ENCODE results near the gene SPRR2E.
"Not testable (repeated sequence)": the region's sequence is repeated elsewhere in the genome, so short reads cannot be mapped to it uniquely, and the experiment has no call there.

SPRR2E gene

GRCh38 chr1:153071511-153071910, 22.8 kb downstream of the SPRR2E start, which contains the start of gene SPRR2B:
Gene SPRR2B (minus strand): TSS chr1:153071611. CDS start chr1:153070839, 772 bp downstream.
- no peak within 1 kb of the TSS for H3K4me3 ChIP-seq (ENCODE audit: low read depth, low read length)
- TF ChIP-seq, protein P1, sequence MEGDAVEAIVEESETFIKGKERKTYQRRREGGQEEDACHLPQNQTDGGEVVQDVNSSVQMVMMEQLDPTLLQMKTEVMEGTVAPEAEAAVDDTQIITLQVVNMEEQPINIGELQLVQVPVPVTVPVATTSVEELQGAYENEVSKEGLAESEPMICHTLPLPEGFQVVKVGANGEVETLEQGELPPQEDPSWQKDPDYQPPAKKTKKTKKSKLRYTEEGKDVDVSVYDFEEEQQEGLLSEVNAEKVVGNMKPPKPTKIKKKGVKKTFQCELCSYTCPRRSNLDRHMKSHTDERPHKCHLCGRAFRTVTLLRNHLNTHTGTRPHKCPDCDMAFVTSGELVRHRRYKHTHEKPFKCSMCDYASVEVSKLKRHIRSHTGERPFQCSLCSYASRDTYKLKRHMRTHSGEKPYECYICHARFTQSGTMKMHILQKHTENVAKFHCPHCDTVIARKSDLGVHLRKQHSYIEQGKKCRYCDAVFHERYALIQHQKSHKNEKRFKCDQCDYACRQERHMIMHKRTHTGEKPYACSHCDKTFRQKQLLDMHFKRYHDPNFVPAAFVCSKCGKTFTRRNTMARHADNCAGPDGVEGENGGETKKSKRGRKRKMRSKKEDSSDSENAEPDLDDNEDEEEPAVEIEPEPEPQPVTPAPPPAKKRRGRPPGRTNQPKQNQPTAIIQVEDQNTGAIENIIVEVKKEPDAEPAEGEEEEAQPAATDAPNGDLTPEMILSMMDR (IDR thresholded peaks at IDR 0.05; ENCODE audit: control insufficient read depth, extremely low read depth, insufficient read depth) = no peak
- DNase-seq (ENCODE audit: low read depth) = no peak

- H3K4me3 ChIP-seq (ENCODE audit: low read depth, low read length) = no peak overlapping the region
- TF ChIP-seq, protein P1 (IDR thresholded peaks at IDR 0.05; ENCODE audit: control insufficient read depth, extremely low read depth, insufficient read depth) = no peak
- no peak for DNase-seq (ENCODE audit: low read depth)
Observed at GRCh38 chr1:153070243-153070642, 24.1 kb downstream of the SPRR2E start.

DNA sequence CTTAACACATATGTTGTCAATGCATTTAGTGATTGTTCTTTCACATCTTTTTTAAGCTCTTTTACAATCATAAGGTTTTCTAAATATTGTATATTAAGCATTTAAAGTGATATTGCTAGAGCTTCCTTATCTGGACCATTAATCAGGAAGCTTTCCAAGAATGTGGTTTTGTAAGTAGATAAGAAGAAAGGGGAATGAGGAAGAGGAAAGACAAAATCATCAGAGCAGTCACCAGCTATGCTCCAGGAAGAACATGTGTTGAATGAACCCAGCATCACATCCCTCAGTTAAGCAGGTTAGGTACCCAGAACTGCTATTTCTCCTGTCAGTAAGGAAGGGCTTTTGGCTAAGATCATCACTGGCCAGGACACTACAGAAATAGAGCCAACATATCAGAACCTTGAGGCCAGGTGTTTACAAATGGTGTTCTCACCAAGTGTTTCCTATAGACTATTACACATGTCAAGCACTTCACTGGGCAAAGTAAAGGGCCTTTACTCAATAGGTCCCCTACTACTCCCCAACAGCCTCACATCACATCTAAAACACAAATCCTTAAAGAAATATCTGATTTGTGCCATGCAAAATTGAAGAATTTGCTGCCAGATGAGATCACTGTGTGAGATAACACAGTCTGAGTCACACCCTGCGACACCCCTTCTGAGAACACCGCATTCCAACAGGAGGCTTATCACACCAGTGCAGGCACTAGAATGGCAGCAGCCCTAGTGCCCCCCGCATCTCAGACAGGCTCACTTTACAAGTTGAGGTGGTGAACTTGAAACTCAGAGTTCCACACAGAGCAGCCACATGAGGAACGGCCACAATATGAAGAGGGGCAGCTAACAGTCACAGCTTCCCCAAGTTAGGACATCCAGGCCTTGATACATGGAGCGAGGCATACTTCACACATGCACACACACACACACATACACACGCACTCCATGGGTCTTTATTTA, 35.2 kb downstream of the SPRR2E start:
- TF ChIP-seq, protein P1 (IDR thresholded peaks at IDR 0.05; ENCODE audit: control insufficient read depth, extremely low read depth, insufficient read depth) = no peak
- DNase-seq (ENCODE audit: low read depth) = no peak
- no peak overlapping the region for H3K4me3 ChIP-seq (ENCODE audit: low read depth, low read length)

- H3K4me3 ChIP-seq (ENCODE audit: low read depth, low read length) = no peak overlapping the region
- TF ChIP-seq, protein P1 (IDR thresholded peaks at IDR 0.05; ENCODE audit: control insufficient read depth, extremely low read depth, insufficient read depth) = peak; percentile 25; the same call in 1 of the 2 replicates
- no peak for DNase-seq (ENCODE audit: low read depth)
Observed at GRCh38 chr1:153058154-153058553, 36.2 kb downstream of the SPRR2E start.

DNA sequence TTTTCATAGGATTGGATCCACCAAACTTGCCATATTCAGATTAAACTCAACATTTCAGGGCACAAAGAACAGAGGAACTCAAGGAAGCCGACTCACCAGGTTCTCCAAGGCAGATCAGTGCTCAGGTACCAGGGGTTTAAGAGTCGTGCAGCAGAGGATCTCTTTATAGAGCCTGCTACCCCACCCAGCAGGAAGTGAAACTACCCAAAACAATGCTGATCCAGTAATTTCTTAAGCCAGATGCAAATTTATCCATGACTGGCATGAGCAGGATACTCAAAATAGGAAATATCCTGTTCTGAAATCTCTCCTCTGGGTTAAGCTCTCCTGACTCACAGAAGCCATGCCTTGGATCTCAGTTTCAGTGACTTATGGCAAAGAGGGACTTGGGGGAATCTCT, 37.0 kb downstream of the SPRR2E start, which contains the start of gene SPRR2A:
SPRR2A (minus strand) TSS at position 138 of the 400 bp plus-strand sequence. CDS start 777 bp downstream, outside the sequence.
- TF ChIP-seq, protein P1 (IDR thresholded peaks at IDR 0.05; ENCODE audit: control insufficient read depth, extremely low read depth, insufficient read depth) = no peak
- no peak within 1 kb of the TSS for H3K4me3 ChIP-seq (ENCODE audit: low read depth, low read length)
- no peak for DNase-seq (ENCODE audit: low read depth)

- DNase-seq (ENCODE audit: low read depth); H3K4me3 ChIP-seq (ENCODE audit: low read depth, low read length): not testable (repeated sequence)
Observed at GRCh38 chr1:153056111-153056510, 38.2 kb downstream of the SPRR2E start.

DNA sequence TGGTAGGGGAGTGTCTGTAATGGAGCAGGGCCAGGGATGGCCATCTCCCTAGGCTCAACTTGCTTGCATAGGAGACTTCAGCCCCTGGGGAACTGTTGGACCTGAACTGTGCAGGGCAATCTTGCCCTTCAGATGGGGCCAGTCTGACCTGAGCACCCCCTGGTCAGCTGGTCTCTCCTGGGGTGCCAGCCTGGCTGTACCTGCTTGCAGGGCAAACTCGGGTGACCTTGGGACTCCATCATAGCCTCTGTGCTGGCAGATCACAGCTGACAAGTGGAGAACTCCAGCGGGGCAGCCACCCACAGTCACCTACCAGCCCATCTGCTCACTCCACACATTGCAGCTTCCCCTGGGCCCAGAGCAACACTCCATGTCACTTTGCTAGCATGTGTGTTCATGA, 45.1 kb downstream of the SPRR2E start:
- DNase-seq (ENCODE audit: low read depth) = no peak
- TF ChIP-seq, protein P1 (IDR thresholded peaks at IDR 0.05; ENCODE audit: control insufficient read depth, extremely low read depth, insufficient read depth) = no peak
- H3K4me3 ChIP-seq (ENCODE audit: low read depth, low read length) = no peak overlapping the region
